DMS79 treated with DMSO at 0.1 percent for 48 hours (cell line): Measurements from ENCODE around the gene ARHGAP11A.

Experiments used
- DNase-seq: peaks from one replicate; lab custom pipeline; 2025; lab: John Stamatoyannopoulos, UW

ARHGAP11A gene

DNA sequence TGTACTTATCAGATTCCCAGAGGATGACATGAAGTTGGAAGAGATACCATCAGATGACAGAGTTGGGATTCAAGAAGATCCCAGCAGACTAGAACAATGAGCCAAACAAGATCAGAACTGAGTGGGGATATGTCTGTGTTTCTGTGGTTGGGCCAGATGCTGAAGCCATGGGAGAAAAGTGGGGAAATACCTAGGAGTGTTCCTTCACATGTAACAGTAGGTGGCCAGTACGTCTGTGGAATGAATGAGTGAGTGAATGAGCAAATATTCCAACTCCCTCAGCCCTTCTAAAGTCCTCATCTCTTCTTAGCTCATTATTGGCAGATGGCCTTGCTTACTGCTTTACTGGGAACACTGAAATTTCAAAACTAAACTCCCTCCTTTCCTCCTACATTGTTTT, 70.3 kb downstream of the ARHGAP11A start:
- DNase-seq, result no peak

DNA sequence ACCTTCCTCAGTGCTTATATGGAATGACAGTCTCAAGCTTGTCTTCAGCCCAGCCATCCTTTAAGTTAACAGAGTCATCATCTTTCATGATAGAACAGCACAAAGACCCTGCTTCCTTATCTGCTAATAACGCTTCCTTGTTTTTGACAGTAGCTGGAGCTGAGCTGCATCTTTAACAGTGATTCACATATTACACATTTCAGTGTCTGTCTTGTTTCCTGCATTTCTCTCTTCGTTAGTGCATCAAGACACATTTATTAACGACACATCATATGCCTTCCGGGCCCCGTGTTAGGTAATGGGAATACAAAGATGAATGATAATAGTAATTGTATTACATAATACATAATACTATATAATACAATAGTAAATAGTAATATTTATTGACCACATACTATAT, 72.3 kb downstream of the ARHGAP11A start:
- DNase-seq, result no peak

DNA sequence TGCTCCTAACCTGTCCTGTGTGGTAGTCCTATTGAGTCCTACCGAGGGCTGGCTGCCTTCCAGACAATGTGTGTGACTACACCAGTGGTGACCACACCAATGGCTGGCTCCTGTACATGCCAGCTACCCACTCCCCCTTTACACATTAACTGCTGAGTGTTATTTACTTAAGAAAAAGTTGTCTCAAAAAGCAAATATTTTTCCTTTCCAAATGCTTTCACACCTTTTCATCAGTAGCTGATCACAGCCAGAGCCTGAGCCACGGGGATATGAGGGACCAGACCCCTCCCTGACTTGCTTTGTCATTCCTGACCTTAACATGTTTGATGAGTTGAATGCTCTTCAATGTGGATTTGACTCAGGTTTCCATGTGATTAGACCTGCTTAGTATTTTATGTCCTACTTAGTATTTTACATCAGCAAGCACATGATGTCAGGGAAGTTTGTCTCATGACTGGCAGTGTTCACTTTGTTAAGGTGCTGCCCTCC, 72.9 kb downstream of the ARHGAP11A start:
- peak; percentile 10 for DNase-seq
